Measurements from ENCODE around the gene GOT1. TPM values are rescaled to one million over a fixed set of nuclear protein-coding genes. Genes with fewer than 3 reads are reported as not detected.
A peak's percentile ranks its signal among the peaks of the same experiment; 100 is the strongest.

GOT1 gene
- total RNA-seq, 1 donor from 2014 or later, result 50.9 TPM

DNA sequence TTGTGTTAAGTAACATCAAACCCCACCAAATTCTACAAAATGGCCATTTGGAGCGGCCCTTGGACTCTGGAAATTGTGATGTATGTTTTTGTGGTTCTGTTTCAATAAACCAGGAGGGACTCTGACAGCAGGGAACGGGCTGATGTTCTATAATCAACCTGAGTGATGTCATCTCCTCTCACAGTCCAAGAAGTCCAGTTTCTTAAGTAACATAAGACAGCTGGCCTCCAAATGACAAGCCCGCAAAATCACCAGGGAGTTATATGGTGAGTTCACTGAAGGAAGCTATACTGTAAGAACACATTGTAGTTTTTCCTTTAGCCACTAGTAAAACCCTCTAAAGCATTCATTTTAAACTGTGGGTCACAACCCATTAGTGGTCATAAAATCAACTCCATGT, 34.0 kb downstream of the GOT1 start:
- H3K4me1 Mint-ChIP-seq (ENCODE audit: unreplicated experiment), result peaks cover 11% of the 10 kb centered on the region
- no peak for TF ChIP-seq CTCF (conservative IDR thresholded peaks at IDR 0.05)
- no peak overlapping the region for H3K4me3 Mint-ChIP-seq
- DNase-seq (ENCODE audit: extremely low spot score, unreplicated experiment), result no peak
- H3K27me3 Mint-ChIP-seq, result peaks cover 7% of the 10 kb centered on the region
- no peaks in the 10 kb centered on the region for H3K9me3 Mint-ChIP-seq
- peaks cover 15% of the 10 kb centered on the region for H3K36me3 Mint-ChIP-seq
- no peak overlapping the region for H3K27ac Mint-ChIP-seq

- H3K27me3 Mint-ChIP-seq, result peaks cover 7% of the 10 kb centered on the region
- no peak overlapping the region for H3K4me3 Mint-ChIP-seq
- DNase-seq (ENCODE audit: extremely low spot score, unreplicated experiment), result no peak
- H3K27ac Mint-ChIP-seq, result no peak overlapping the region
- no peaks in the 10 kb centered on the region for H3K9me3 Mint-ChIP-seq
- peaks cover 11% of the 10 kb centered on the region for H3K4me1 Mint-ChIP-seq (ENCODE audit: unreplicated experiment)
- TF ChIP-seq CTCF (conservative IDR thresholded peaks at IDR 0.05), result no peak
- H3K36me3 Mint-ChIP-seq, result peaks cover 15% of the 10 kb centered on the region
These were observed 34.5 kb downstream of the GOT1 start for GRCh38 chr10:99395750-99396445.

- peak overlapping the region; percentile 5 for H3K27ac Mint-ChIP-seq
- H3K27me3 Mint-ChIP-seq, result peaks cover 10% of the 10 kb centered on the region
- H3K4me3 Mint-ChIP-seq, result no peak overlapping the region
- no peak for TF ChIP-seq CTCF (conservative IDR thresholded peaks at IDR 0.05)
- no peak for DNase-seq (ENCODE audit: extremely low spot score, unreplicated experiment)
- peaks cover 15% of the 10 kb centered on the region for H3K36me3 Mint-ChIP-seq
- peaks cover 11% of the 10 kb centered on the region for H3K4me1 Mint-ChIP-seq (ENCODE audit: unreplicated experiment)
- no peaks in the 10 kb centered on the region for H3K9me3 Mint-ChIP-seq
These were observed 35.5 kb downstream of the GOT1 start for GRCh38 chr10:99394761-99395386.

DNA sequence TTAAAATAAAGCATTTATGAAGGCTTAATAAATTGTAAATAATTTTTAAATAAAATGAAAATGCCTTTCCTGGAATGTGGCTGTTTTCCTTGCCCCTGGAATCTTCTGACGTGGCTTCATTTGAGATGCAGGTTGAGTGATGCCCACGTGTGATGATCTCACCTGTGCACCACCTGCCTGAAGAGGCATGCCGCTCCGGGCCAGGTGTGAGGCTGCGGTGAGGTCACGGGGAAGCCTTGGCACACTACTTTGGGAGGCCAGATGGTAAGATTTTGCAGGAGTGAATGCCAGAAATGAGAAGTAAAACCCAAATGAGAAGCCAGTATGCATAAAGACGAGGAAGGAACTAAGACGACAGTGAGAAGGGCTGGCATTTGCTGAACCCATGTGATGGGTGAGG, 36.2 kb downstream of the GOT1 start:
- Mint-ChIP-seq H3K36me3 (peaks cover 15% of the 10 kb centered on the region), H3K27me3 (peaks cover 10% of the 10 kb centered on the region), H3K9me3 (no peaks in the 10 kb centered on the region), H3K4me3 (no peak overlapping the region), H3K27ac (peak overlapping the region; percentile 5), H3K4me1 (ENCODE audit: unreplicated experiment) (peaks cover 11% of the 10 kb centered on the region)
- no peak for DNase-seq (ENCODE audit: extremely low spot score, unreplicated experiment)
- no peak for TF ChIP-seq CTCF (conservative IDR thresholded peaks at IDR 0.05)

- peaks cover 10% of the 10 kb centered on the region for H3K27me3 Mint-ChIP-seq
- peaks cover 11% of the 10 kb centered on the region for H3K4me1 Mint-ChIP-seq (ENCODE audit: unreplicated experiment)
- H3K4me3 Mint-ChIP-seq, result no peak overlapping the region
- H3K27ac Mint-ChIP-seq, result no peak overlapping the region
- no peak for TF ChIP-seq CTCF (conservative IDR thresholded peaks at IDR 0.05)
- no peak for DNase-seq (ENCODE audit: extremely low spot score, unreplicated experiment)
- H3K36me3 Mint-ChIP-seq, result peaks cover 15% of the 10 kb centered on the region
- H3K9me3 Mint-ChIP-seq, result no peaks in the 10 kb centered on the region
These were observed 36.7 kb downstream of the GOT1 start for GRCh38 chr10:99393683-99394082.

All from type B pancreatic cell (in vitro differentiated cells).